Esophagus muscularis mucosa (tissue), 4 donors: ENCODE results near the gene RET. TPM values are rescaled to one million over a fixed set of nuclear protein-coding genes. Genes with fewer than 3 reads are reported as not detected.

ENCODE experiments used
- DNase-seq: peaks from one replicate; pipeline ENCODE4 v3.0.0-alpha.2; 2017; ENCODE audit errors: extremely low spot score
- H3K27ac ChIP-seq, 4 donors: fragments of 200-600 bp; sonication (generic); replicated peaks in 1 of 4; 1 replicate in 3 of 4; 2 replicates in 1 of 4; pipeline ENCODE4 v1.5.1; 2016 to 2019; ENCODE audit warnings: mild to moderate bottlenecking in 1 of 4
- H3K27me3 ChIP-seq, 4 donors: fragments of 200-600 bp; sonication (generic); one replicate each; pipeline versions ENCODE4 v1.5.1 to v1.6.0; 2016 to 2019
- H3K36me3 ChIP-seq, 4 donors: fragments of 200-600 bp; sonication (generic); one replicate each; pipeline ENCODE4 v1.5.1; 2016 to 2019
- H3K4me1 ChIP-seq, 4 donors: fragments of 200-600 bp; sonication (generic); one replicate each; pipeline ENCODE4 v1.5.1; 2016 to 2019
- H3K4me3 ChIP-seq, 4 donors: fragments of 200-600 bp; sonication (generic); 1 replicate in 2 of 4; 2 replicates in 2 of 4; pipeline ENCODE4 v1.5.1; 2016 to 2019; ENCODE audit warnings: mild to moderate bottlenecking in 4 of 4, moderate library complexity in 1 of 4
- H3K9me3 ChIP-seq, 4 donors: fragments of 200-600 bp; sonication (generic); 1 replicate in 3 of 4; 2 replicates in 1 of 4; pipeline ENCODE4 v1.5.1; 2016 to 2019
- CTCF ChIP-seq, 3 experiments: fragments of 200-600 bp in 2 of 3; fragments of 450-650 bp in 1 of 3; sonication (generic) in 2 of 3; IDR thresholded peaks; one replicate each; pipeline ENCODE4 v1.5.1; 2017 to 2019; ENCODE audit warnings: antibody characterized with exemption in 3 of 3, mild to moderate bottlenecking in 2 of 3, moderate library complexity in 1 of 3
- EP300 ChIP-seq: sonication (generic); formaldehyde crosslinking; IDR thresholded peaks from one replicate; pipeline ENCODE4 v1.6.1; 2017; ENCODE audit warnings: antibody characterized with exemption
- POLR2A ChIP-seq: fragments of 450-650 bp; IDR thresholded peaks from one replicate; pipeline ENCODE4 v1.6.1; 2017; ENCODE audit warnings: antibody characterized with exemption, moderate library complexity, mild to moderate bottlenecking, low read depth
- POLR2AphosphoS5 ChIP-seq, 2 donors: sonication (generic); formaldehyde crosslinking; IDR thresholded peaks; one replicate each; pipeline ENCODE4 v1.6.1; 2017; ENCODE audit warnings: antibody characterized with exemption in 2 of 2
- WGBS: methylation state at CpG from one replicate; pipeline ENCODE4 v1.1.5; 2018; 5-methylcytosine and 5-hydroxymethylcytosine counted together
- intact Hi-C: fragments of 100-400 bp; cut with DNase I; formaldehyde crosslinking; loops from one replicate; pipeline ENCODE4 v1.15.1; 2023
- total RNA-seq, 4 donors: library from RNA; depleted of rRNA; stranded (reverse); fragments of >200 nt; gene quantifications; one replicate each; pipeline versions ENCODE4 v1.1.0 to v1.2.1, GENCODE V29; 2016

RET gene
- total RNA-seq, 4 donors from 2014 or later, result 1.7 to 4.0 (median 3.0) TPM

GRCh38 chr10:43041422-43042342 lies 35.2 kb upstream of the RET start:
- no peaks in the 10 kb centered on the region for H3K9me3 ChIP-seq
- TF ChIP-seq POLR2AphosphoS5 (IDR thresholded peaks at IDR 0.05), result no peak
- no peak for TF ChIP-seq EP300
- TF ChIP-seq CTCF (IDR thresholded peaks at IDR 0.05), result no peak
- no peak for TF ChIP-seq POLR2A
- no peaks in the 10 kb centered on the region for H3K4me1 ChIP-seq
- 72% methylated on average over 4 of the region's 9 CpGs for WGBS
- no peak overlapping the region for H3K27ac ChIP-seq
- no peaks in the 10 kb centered on the region for H3K27me3 ChIP-seq
- H3K36me3 ChIP-seq, result no peaks in the 10 kb centered on the region
- intact Hi-C loops, result no loop called here
- peak; percentile 64 for DNase-seq
- no peak overlapping the region for H3K4me3 ChIP-seq

- WGBS, result 92% methylated on average over 7 of the region's 12 CpGs
- Histone ChIP-seq H3K27me3 (peaks cover 0 to 6% (median 0%) of the 10 kb centered on the region in 4 donors), H3K4me1 (no peaks in the 10 kb centered on the region), H3K4me3 (no peak overlapping the region), H3K27ac (no peak overlapping the region), H3K9me3 (no peaks in the 10 kb centered on the region), H3K36me3 (no peaks in the 10 kb centered on the region)
- intact Hi-C loops, result no loop called here
- no peak for DNase-seq
- no peak for TF ChIP-seq EP300
- TF ChIP-seq POLR2A, result no peak
- TF ChIP-seq CTCF (IDR thresholded peaks at IDR 0.05), result no peak
- no peak for TF ChIP-seq POLR2AphosphoS5 (IDR thresholded peaks at IDR 0.05)
Measured at GRCh38 chr10:43042503-43043341, 34.1 kb upstream of the RET start.

GRCh38 chr10:43043342-43043772 lies 33.5 kb upstream of the RET start:
- no peak for DNase-seq

More at GRCh38 chr10:43043342-43043772, 33.5 kb upstream of the RET start:
- H3K27me3 ChIP-seq, result peaks cover 0 to 12% (median 0%) of the 10 kb centered on the region in 4 donors
- H3K9me3 ChIP-seq, result no peaks in the 10 kb centered on the region
- no peaks in the 10 kb centered on the region for H3K4me1 ChIP-seq
- intact Hi-C loops, result no loop called here
- WGBS, result 84% methylated on average over 8 of the region's 9 CpGs
- H3K4me3 ChIP-seq, result no peak overlapping the region
- no peak overlapping the region for H3K27ac ChIP-seq
- TF ChIP-seq EP300 (no peak), POLR2A (no peak), CTCF (IDR thresholded peaks at IDR 0.05) (no peak), POLR2AphosphoS5 (IDR thresholded peaks at IDR 0.05) (no peak)
- H3K36me3 ChIP-seq, result no peaks in the 10 kb centered on the region
